ENCODE results near the gene CNTN4.

DNA sequence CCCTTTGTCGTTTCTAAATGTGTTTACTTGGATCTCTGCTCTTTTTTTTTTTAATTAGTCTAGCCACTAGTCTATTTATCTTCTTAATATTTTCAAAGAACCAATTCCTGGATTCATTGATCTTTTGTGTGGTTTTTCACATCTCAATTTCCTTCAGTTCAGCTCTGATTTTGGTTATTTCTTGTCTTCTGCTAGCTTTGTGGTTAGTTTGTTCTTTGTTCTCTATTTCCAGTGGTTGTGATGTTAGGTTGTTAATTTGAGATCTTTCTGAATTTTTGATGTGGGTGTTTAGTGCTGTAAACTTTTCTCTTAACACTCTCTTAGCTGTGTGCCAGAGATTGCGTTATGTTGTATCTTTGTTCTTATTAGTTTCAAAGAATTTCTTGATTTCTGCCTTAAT is 446.1 kb downstream of the CNTN4 start:
- TF ChIP-seq POLR2AphosphoS5 (IDR thresholded peaks at IDR 0.05; ENCODE audit: borderline replicate concordance, low read depth, low read length) = no peak
- TF ChIP-seq EZH2 (IDR thresholded peaks at IDR 0.05) = no peak

Measured in SK-N-MC (cell line).